Right lobe of liver (tissue), 4 donors: ENCODE data around the gene ST3GAL5.

Source experiments
- CTCF ChIP-seq, 4 donors: fragments of 200-600 bp in 3 of 4; fragments of 450-650 bp in 1 of 4; IDR thresholded peaks; one replicate each; pipeline versions ENCODE4 v1.5.1 to v1.8.0; 2016 to 2022; ENCODE audit warnings: antibody characterized with exemption in 4 of 4, mild to moderate bottlenecking in 2 of 4
- POLR2A ChIP-seq: fragments of 450-650 bp; IDR thresholded peaks from one replicate; pipeline ENCODE4 v1.6.1; 2017; ENCODE audit warnings: antibody characterized with exemption, mild to moderate bottlenecking
- donor health status: DM: no; HTN: no; CAD: no.
- donor health status: DM: no; HTN: no; CAD: no.
- donor health status: DM: no; HTN: yes; CAD: no.

DNA sequence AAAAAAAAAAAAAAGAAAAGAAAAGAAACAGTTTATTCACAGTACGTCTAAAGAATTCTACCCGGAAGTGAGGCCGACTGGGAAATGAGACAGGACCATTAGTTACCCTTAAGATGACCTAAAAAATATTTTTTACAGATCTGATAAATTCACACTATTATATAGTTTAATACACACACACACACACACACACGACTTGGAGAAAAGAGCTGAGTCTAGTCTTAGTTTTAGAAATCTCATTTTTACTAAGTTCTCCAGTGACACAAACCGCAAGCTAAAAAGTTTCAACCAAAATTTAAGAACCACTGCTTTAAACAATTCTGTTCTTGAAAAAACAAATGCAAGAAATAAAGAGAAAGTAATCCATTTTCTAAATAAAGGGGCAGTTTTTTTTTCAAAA lies 27.1 kb downstream of the ST3GAL5 start:
- no peak for TF ChIP-seq POLR2A
- TF ChIP-seq CTCF (IDR thresholded peaks at IDR 0.05) = no peak
